Calu3 (cell line): ENCODE results near the gene MAGOH. TPM values are rescaled to one million over a fixed set of nuclear protein-coding genes. Genes with fewer than 3 reads are reported as not detected.

Source experiments
- BruUV-seq: library from RNA; stranded (reverse); fragments of 400-500 nt; replicated peaks from 2 replicates; lab custom pipeline; 2021; lab: Mats Ljungman, UMichigan
- CTCF ChIA-PET: fragments of 300-600 bp; sonication (Branson Sonifier 250); formaldehyde crosslinking; loops from one replicate; lab custom pipeline; 2022; ENCODE audit warnings: antibody characterized with exemption; lab: Charles Lee
- DNase-seq: peaks from one replicate; pipeline ENCODE4 v3.0.0; 2022
- H3K27ac Mint-ChIP-seq: one replicate; pipeline ENCODE4 v1.8.0; 2022; ENCODE audit warnings: mixed read lengths; ENCODE audit not compliant: unreplicated experiment
- H3K27me3 Mint-ChIP-seq: one replicate; pipeline ENCODE4 v1.8.0; 2022; ENCODE audit warnings: mixed read lengths; ENCODE audit not compliant: unreplicated experiment
- H3K36me3 Mint-ChIP-seq: one replicate; pipeline ENCODE4 v1.8.0; 2022; ENCODE audit warnings: mild to moderate bottlenecking, moderate library complexity, mixed read lengths; ENCODE audit not compliant: insufficient read depth, unreplicated experiment
- H3K4me1 Mint-ChIP-seq: one replicate; pipeline ENCODE4 v1.8.0; 2022; ENCODE audit warnings: mild to moderate bottlenecking, low read depth, mixed read lengths; ENCODE audit not compliant: unreplicated experiment
- H3K4me3 Mint-ChIP-seq: one replicate; pipeline ENCODE4 v1.8.0; 2022; ENCODE audit warnings: mild to moderate bottlenecking, low read depth, moderate library complexity, mixed read lengths; ENCODE audit not compliant: unreplicated experiment
- H3K9me3 Mint-ChIP-seq: one replicate; pipeline ENCODE4 v1.8.0; 2022; ENCODE audit warnings: low read depth, mixed read lengths; ENCODE audit not compliant: unreplicated experiment
- intact Hi-C: fragments of 100-400 bp; cut with micrococcal nuclease; formaldehyde crosslinking; loops from one replicate; pipeline ENCODE4 v1.10.0; 2022; ENCODE audit not compliant: unreplicated experiment
- total RNA-seq: library from RNA; stranded (reverse); gene quantifications from 2 replicates; pipeline ENCODE4 v1.2.3, GENCODE V29; 2022
- TF ChIP-seq, protein P1 (sequence below): fragments of 200-600 bp; IDR thresholded peaks from one replicate; pipeline ENCODE4 v1.8.0; 2022; ENCODE audit warnings: antibody characterized with exemption; ENCODE audit not compliant: unreplicated experiment

The MAGOH gene
- total RNA-seq, 1 experiment from 2014 or later, result 70.2 TPM

DNA sequence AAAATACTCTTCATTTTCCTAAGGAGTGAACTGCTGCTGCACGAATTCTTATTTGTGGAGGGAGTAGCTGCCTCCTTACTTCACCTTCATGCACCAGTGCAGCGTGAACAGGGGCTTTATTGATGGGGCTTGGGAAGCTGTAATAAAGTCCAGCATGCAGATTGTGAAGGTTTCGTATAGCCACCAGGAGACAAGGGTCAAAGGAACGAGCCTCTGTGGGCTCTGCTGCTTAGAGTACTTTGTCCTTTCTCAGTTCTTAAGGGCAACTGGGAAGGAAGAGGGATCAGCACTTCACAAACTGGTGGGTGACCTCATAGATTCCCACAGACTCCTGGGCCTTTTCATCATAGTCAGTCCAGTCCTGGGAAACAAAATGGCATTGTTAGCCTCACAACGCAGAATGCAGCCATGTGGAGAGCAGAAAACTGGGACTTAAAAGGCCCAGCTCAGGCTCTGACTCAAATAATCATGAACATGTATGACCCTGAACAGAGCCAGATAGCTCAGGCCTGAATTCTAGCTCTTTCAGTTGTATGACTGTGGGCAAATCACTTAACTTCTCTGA, 23.9 kb downstream of the MAGOH start:
- TF ChIP-seq, protein P1, sequence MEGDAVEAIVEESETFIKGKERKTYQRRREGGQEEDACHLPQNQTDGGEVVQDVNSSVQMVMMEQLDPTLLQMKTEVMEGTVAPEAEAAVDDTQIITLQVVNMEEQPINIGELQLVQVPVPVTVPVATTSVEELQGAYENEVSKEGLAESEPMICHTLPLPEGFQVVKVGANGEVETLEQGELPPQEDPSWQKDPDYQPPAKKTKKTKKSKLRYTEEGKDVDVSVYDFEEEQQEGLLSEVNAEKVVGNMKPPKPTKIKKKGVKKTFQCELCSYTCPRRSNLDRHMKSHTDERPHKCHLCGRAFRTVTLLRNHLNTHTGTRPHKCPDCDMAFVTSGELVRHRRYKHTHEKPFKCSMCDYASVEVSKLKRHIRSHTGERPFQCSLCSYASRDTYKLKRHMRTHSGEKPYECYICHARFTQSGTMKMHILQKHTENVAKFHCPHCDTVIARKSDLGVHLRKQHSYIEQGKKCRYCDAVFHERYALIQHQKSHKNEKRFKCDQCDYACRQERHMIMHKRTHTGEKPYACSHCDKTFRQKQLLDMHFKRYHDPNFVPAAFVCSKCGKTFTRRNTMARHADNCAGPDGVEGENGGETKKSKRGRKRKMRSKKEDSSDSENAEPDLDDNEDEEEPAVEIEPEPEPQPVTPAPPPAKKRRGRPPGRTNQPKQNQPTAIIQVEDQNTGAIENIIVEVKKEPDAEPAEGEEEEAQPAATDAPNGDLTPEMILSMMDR, result no peak
- Mint-ChIP-seq H3K4me1 (peaks cover 6% of the 10 kb centered on the region), H3K27me3 (no peaks in the 10 kb centered on the region), H3K27ac (no peak overlapping the region), H3K9me3 (no peaks in the 10 kb centered on the region), H3K36me3 (peaks cover 38% of the 10 kb centered on the region), H3K4me3 (no peak overlapping the region)
- no peak for DNase-seq
- CTCF ChIA-PET, result no interaction called here
- intact Hi-C loops, result no loop called here
- no TSS peak for BruUV-seq

DNA sequence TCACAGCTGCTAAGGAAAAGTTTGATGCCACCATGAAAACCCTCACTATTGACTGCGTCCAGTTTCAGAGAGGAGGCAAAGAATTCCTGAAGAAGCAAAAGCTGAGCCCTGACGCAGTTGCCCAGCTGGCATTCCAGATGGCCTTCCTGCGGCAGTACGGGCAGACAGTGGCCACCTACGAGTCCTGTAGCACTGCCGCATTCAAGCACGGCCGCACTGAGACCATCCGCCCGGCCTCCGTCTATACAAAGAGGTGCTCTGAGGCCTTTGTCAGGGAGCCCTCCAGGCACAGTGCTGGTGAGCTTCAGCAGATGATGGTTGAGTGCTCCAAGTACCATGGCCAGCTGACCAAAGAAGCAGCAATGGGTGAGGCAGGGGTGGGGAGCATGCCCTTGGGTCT, 27.4 kb downstream of the MAGOH start:
- intact Hi-C loops, result no loop called here
- Mint-ChIP-seq H3K27ac (no peak overlapping the region), H3K4me1 (no peaks in the 10 kb centered on the region), H3K4me3 (no peak overlapping the region), H3K27me3 (no peaks in the 10 kb centered on the region), H3K9me3 (peaks cover 2% of the 10 kb centered on the region), H3K36me3 (peaks cover 46% of the 10 kb centered on the region)
- no TSS peak for BruUV-seq
- TF ChIP-seq, protein P1, result no peak
- CTCF ChIA-PET, result no interaction called here
- DNase-seq, result no peak

DNA sequence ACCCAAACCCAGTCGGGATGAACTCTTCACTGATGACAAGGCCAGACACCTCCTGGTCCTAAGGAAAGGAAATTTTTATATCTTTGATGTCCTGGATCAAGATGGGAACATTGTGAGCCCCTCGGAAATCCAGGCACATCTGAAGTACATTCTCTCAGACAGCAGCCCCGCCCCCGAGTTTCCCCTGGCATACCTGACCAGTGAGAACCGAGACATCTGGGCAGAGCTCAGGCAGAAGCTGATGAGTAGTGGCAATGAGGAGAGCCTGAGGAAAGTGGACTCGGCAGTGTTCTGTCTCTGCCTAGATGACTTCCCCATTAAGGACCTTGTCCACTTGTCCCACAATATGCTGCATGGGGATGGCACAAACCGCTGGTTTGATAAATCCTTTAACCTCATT, 28.0 kb downstream of the MAGOH start:
- BruUV-seq, result TSS peak; percentile 4
- H3K9me3 Mint-ChIP-seq, result peaks cover 2% of the 10 kb centered on the region
- intact Hi-C loops, result no loop called here
- H3K27ac Mint-ChIP-seq, result no peak overlapping the region
- no peak for DNase-seq
- TF ChIP-seq, protein P1, result no peak
- H3K4me3 Mint-ChIP-seq, result no peak overlapping the region
- CTCF ChIA-PET, result no interaction called here
- no peaks in the 10 kb centered on the region for H3K4me1 Mint-ChIP-seq
- H3K36me3 Mint-ChIP-seq, result peaks cover 46% of the 10 kb centered on the region
- no peaks in the 10 kb centered on the region for H3K27me3 Mint-ChIP-seq

DNA sequence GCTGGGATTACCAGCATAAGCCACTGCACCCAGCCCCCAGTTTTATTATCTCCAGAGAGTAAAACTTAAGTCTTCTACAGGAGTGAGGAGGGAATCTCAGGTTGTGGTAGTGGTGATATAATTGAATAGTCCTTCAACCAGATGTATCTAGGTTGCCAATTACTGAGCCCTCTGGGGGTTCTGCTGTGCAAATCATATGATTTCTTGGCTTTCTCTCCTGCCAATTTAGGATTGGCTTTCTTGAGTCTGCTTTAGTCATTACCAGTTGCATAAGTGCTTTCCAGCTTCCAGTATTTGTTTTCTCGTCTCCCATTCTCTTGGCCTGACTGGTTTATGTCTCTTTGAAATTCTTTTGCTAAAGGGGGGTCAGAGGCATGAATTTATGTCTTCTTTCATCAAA, 30.6 kb downstream of the MAGOH start:
- Mint-ChIP-seq H3K36me3 (peaks cover 45% of the 10 kb centered on the region), H3K4me3 (no peak overlapping the region), H3K27ac (no peak overlapping the region), H3K9me3 (peaks cover 7% of the 10 kb centered on the region), H3K4me1 (no peaks in the 10 kb centered on the region), H3K27me3 (no peaks in the 10 kb centered on the region)
- no peak for DNase-seq
- BruUV-seq, result no TSS peak
- TF ChIP-seq, protein P1, result no peak
- CTCF ChIA-PET, result no interaction called here
- intact Hi-C loops, result no loop called here
